ENCODE data around the gene POGLUT2.
"Not testable (repeated sequence)": the region's sequence is repeated elsewhere in the genome, so short reads cannot be mapped to it uniquely, and the experiment has no call there.

The POGLUT2 gene

DNA sequence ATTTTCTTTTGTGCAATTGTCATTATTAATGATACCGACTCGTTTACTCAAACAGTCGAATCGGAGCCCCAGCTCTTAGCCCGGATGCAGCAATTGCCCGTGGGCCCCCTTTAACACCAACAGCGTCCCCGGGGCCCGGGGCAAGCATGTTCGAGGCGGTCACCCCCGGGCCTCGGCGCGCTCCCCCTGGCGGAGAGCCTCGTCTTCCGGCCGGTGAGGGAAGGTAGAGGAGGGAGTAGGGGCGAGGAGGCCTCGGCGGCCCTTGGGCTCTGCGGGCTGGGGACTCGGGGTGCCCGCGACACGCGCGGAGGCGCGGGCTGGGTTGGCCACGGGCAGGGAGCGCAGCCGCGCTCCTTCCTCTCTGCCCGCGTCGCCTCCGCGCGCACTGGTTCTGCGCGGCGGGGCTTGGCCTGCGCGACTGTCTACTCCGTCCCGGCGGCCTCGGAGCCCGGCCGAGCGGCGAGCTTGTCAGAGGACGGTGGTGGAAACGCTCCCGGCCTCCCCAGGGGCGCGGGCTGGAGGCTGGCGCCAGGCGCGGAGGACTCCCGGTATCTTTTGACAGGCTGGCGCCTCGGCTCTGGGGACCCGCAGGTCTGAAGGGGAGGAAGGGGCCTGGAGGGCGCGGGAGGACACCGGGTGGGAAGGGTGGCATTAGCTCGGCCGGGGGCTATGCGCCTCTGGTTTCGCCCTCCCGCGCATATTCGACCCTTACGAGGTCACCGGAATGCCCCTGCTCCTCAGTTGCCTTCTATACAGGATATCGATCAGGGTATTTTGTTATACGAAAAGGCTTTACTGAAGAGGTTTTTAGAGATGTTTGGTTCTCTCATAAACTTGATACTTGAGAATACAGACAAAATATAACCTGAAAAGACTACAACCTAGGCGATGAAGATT lies 1.6 kb upstream of the POGLUT2 start:
- Histone ChIP-seq H3K36me3 (ENCODE audit: control insufficient read depth, low read depth, low read length) (no peaks in the 10 kb centered on the region), H3K27ac (ENCODE audit: low read length) (no peak overlapping the region), H3K9me3 (ENCODE audit: control insufficient read depth, low read depth, low read length) (no peaks in the 10 kb centered on the region), H3K27me3 (ENCODE audit: control insufficient read depth, insufficient read depth, low read length) (peaks cover 28% of the 10 kb centered on the region), H3K4me3 (ENCODE audit: low read length) (peak overlapping the region; percentile 77), H3K4me1 (ENCODE audit: control insufficient read depth, low read depth, low read length) (no peaks in the 10 kb centered on the region), H3K9ac (ENCODE audit: low read length) (peak overlapping the region; percentile 36)

DNA sequence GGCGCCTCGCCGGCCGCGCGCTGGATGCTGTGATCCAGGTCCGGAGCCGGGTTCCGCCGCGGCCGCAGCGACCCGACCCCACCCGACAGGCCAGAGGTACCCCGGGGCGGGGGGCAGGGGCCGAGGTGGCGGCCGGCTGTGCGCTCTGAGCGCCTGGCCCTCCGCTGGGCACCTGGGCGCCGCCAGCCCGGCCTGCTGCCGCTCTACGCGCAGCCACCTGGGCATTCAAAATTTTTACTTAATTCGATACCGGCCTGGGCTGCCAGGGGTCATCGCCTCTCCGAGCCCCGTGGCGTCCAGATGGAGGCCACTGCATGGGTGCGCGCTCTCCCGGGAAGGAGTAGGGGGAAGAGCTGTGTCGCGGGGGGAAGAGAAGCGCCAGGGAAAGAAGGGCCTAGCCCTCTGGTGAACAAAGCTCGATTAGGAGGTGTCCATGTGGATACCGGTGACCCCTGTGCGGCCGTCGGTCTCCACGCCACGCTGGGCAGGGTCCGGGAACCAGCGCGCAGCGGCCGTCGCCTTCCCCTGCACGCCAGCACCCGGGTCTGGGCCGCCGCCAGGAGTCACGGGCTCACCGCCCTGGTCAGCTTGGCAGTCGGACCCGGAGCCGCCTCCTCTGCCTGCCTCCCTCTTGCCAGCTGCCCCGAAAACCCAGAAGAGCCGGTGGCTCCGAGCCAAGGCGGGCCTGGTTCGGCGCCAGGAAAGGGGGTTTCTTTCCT lies 809 bp upstream of the POGLUT2 start:
- peak overlapping the region; percentile 32 for H3K9ac ChIP-seq (ENCODE audit: low read length)
- H3K36me3 ChIP-seq (ENCODE audit: control insufficient read depth, low read depth, low read length) = no peaks in the 10 kb centered on the region
- no peaks in the 10 kb centered on the region for H3K9me3 ChIP-seq (ENCODE audit: control insufficient read depth, low read depth, low read length)
- no peaks in the 10 kb centered on the region for H3K4me1 ChIP-seq (ENCODE audit: control insufficient read depth, low read depth, low read length)
- peaks cover 28% of the 10 kb centered on the region for H3K27me3 ChIP-seq (ENCODE audit: control insufficient read depth, insufficient read depth, low read length)
- no peak overlapping the region for H3K27ac ChIP-seq (ENCODE audit: low read length)
- peak overlapping the region; percentile 77 for H3K4me3 ChIP-seq (ENCODE audit: low read length)

DNA sequence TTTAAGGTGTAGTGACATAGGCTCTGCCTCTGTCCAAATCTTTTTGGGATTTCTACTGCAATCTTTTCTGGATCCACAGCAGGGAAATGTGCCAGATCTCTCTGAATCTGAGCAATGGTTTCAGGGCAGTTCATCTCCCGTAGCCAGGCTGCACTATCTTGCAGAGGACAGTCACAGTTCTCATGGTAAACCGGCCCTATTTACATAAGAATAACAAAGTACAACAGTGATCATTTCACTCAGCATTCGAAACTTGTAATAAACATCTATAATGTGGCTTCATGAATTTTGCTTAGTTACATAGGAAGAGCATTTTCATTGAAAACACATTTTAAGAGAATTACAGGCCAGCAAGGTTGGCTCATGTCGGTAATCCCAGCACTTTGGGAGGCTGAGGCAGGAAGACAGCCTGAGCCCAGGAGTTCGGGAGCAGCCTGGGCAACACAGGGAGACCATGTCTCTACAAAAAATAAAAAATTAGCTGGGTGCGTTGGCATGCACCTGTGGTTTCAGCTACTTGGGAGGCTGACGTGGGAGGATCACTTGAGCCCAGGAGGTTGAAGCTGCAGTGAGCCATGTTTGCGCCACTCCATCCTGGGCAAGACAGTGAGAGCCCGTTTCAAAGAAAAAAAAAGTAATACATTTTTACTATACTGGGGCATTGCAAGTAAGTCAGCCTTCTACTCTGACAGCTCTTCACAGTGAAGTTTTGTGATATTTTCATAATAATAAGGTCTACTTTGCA lies 5.0 kb downstream of the POGLUT2 start:
- H3K27ac ChIP-seq (ENCODE audit: low read length) = no peak overlapping the region
- H3K4me3 ChIP-seq (ENCODE audit: low read length) = no peak overlapping the region
- peaks cover 7% of the 10 kb centered on the region for H3K4me1 ChIP-seq (ENCODE audit: control insufficient read depth, low read depth, low read length)
- peaks cover 11% of the 10 kb centered on the region for H3K27me3 ChIP-seq (ENCODE audit: control insufficient read depth, insufficient read depth, low read length)
- H3K9ac ChIP-seq (ENCODE audit: low read length) = no peak overlapping the region
- no peaks in the 10 kb centered on the region for H3K9me3 ChIP-seq (ENCODE audit: control insufficient read depth, low read depth, low read length)
- H3K36me3 ChIP-seq (ENCODE audit: control insufficient read depth, low read depth, low read length) = peaks cover 20% of the 10 kb centered on the region

DNA sequence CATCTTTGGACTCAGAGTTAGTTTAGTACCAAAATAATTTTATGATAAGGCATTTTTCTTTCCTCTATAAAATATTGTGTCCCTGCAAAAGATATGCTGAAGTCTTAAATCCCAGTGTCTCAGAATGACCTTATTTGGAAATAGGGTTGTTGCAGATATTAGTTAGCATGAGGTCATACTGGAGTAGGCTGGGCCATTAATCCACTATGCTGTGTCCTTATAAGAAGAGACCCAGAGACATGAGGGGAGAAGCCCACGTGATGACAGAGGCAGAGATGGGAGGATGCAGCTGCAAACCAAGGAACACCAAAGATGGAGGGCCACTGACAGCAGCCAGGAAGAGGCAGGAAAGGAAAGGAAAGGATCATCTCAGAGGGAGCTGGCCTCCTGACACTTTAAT lies 6.4 kb downstream of the POGLUT2 start:
- H3K36me3 ChIP-seq (ENCODE audit: control insufficient read depth, low read depth, low read length) = peaks cover 25% of the 10 kb centered on the region
- no peak overlapping the region for H3K9ac ChIP-seq (ENCODE audit: low read length)
- peaks cover 7% of the 10 kb centered on the region for H3K4me1 ChIP-seq (ENCODE audit: control insufficient read depth, low read depth, low read length)
- H3K9me3 ChIP-seq (ENCODE audit: control insufficient read depth, low read depth, low read length) = no peaks in the 10 kb centered on the region
- H3K27me3 ChIP-seq (ENCODE audit: control insufficient read depth, insufficient read depth, low read length) = peaks cover under 1% of the 10 kb centered on the region
- no peak overlapping the region for H3K27ac ChIP-seq (ENCODE audit: low read length)
- no peak overlapping the region for H3K4me3 ChIP-seq (ENCODE audit: low read length)

DNA sequence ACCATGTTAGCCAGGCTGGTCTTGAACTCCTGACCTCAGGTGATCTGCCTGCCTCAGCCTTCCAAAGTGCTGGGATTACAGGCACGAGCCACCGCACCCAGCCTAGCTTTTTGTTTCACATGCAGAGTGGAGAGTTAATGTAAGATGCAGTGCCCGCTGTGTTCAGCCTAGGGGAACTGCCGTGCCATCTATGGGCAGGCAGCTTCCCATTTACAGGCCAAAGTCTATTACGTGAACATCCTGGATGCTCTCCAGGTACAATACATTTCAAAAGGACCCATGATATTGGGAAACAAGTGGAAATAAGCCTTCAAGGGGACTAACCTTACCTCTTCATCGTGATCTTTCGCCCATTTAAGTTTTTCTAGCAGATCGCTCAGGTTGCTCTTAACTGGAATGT lies 10.1 kb downstream of the POGLUT2 start:
- Histone ChIP-seq H3K9ac (ENCODE audit: low read length) (no peak overlapping the region), H3K4me3 (ENCODE audit: low read length) (no peak overlapping the region), H3K27me3 (ENCODE audit: control insufficient read depth, insufficient read depth, low read length) (no peaks in the 10 kb centered on the region), H3K36me3 (ENCODE audit: control insufficient read depth, low read depth, low read length) (peaks cover 31% of the 10 kb centered on the region), H3K4me1 (ENCODE audit: control insufficient read depth, low read depth, low read length) (peaks cover 6% of the 10 kb centered on the region), H3K27ac (ENCODE audit: low read length) (no peak overlapping the region), H3K9me3 (ENCODE audit: control insufficient read depth, low read depth, low read length) (no peaks in the 10 kb centered on the region)

DNA sequence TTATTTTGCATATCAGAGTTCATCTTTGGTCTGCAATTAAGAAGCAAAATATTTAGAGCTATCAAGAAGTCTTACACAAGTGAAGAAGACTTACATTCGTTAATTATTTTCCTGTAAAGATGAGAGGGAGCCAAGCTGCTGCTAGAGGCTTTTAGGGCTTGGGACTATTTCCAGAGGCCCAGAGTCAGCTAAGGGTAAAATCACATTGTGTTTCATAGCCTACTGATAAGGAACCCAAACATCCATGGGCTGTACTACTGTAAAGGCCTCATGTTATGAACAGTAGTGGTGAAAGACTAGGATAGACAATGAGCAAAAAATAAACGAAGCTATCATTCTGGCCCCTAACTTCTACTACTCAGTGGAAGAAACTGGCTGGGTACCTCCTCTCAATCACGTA lies 14.3 kb downstream of the POGLUT2 start:
- Histone ChIP-seq H3K9ac (ENCODE audit: low read length) (no peak overlapping the region), H3K4me3 (ENCODE audit: low read length) (no peak overlapping the region), H3K9me3 (ENCODE audit: control insufficient read depth, low read depth, low read length) (peaks cover 3% of the 10 kb centered on the region), H3K27me3 (ENCODE audit: control insufficient read depth, insufficient read depth, low read length) (no peaks in the 10 kb centered on the region), H3K36me3 (ENCODE audit: control insufficient read depth, low read depth, low read length) (peaks cover 18% of the 10 kb centered on the region), H3K4me1 (ENCODE audit: control insufficient read depth, low read depth, low read length) (no peaks in the 10 kb centered on the region), H3K27ac (ENCODE audit: low read length) (no peak overlapping the region)

DNA sequence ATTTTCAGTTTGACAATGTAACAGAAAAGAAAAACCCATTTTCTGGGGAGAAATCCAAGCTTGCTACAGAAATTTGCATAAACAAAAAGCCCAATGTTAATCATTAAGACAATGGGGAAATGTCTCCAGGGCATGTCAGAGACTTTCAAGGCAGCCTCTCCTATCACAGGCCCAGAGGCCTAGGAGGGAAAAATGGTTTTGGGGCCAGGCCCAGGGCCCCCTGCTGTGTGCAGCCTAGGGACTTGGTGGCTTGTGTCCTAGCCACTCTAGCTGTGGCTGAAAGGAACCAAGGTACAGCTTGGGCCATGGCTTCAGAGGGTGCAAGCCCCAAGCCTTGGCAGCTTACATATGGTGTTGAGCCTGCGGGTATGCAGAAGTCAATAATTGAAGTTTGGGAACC lies 17.2 kb downstream of the POGLUT2 start:
- Histone ChIP-seq H3K9me3 (ENCODE audit: control insufficient read depth, low read depth, low read length) (peaks cover 3% of the 10 kb centered on the region), H3K4me1 (ENCODE audit: control insufficient read depth, low read depth, low read length) (no peaks in the 10 kb centered on the region), H3K9ac (ENCODE audit: low read length) (no peak overlapping the region), H3K4me3 (ENCODE audit: low read length) (no peak overlapping the region), H3K36me3 (ENCODE audit: control insufficient read depth, low read depth, low read length) (peaks cover 6% of the 10 kb centered on the region), H3K27ac (ENCODE audit: low read length) (no peak overlapping the region), H3K27me3 (ENCODE audit: control insufficient read depth, insufficient read depth, low read length) (no peaks in the 10 kb centered on the region)

DNA sequence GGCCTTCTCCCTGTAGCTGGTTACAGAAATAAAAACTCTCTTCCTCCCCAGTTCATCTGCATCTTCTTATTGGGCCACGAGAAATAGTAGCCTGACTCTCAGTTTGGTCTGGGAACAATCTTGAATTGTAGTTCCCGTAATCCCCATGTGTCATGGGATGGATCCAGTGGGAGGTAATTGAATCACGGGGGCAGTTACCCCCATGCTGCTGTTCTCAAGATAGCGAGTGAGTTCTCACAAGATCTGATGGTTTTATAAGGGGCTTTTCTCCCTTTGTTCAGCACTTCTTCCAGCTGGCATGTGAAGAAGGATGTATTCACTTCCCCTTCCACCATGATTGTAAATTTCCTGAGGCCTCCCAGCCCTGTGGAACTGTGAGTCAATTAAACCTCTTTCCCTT lies 18.1 kb downstream of the POGLUT2 start:
- not testable (repeated sequence) for H3K4me1 ChIP-seq (ENCODE audit: control insufficient read depth, low read depth, low read length); H3K4me3 ChIP-seq (ENCODE audit: low read length); H3K9ac ChIP-seq (ENCODE audit: low read length); H3K9me3 ChIP-seq (ENCODE audit: control insufficient read depth, low read depth, low read length); H3K27me3 ChIP-seq (ENCODE audit: control insufficient read depth, insufficient read depth, low read length); H3K27ac ChIP-seq (ENCODE audit: low read length); H3K36me3 ChIP-seq (ENCODE audit: control insufficient read depth, low read depth, low read length)

DNA sequence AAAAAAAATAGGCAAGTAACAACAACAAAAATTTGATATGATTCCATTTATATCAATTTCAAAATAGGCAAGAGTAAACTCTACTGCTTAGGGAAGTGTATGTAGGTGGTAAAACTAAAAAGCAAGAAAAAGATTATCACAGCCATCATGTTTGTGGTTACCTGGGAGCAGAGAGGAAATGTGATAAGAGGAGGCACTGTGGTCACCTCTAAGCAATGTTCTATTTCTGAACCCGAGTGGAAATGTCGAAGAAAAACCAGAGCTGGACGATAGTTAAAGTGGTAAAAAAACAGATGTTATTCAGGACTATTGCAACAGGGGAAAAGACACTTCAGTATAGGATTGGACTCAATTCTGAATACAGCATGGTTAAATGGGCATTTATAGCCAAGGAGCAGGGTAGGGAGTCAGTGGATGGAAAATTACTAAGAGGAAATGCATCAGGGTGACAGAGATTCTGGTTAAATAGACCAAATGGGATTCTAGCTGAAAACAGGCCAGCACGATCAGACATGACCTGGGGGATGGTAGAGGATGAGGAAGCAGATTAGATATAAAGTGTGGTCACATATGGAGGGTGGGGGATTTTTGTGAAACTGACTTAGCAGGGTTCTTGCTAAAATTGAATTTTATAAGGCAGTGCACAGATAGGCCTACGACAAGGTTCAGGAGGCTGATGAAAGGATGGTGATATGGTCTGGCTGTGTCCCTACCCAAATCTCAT lies 19.2 kb downstream of the POGLUT2 start:
- Histone ChIP-seq H3K9me3 (ENCODE audit: control insufficient read depth, low read depth, low read length) (peaks cover 3% of the 10 kb centered on the region), H3K9ac (ENCODE audit: low read length) (no peak overlapping the region), H3K27ac (ENCODE audit: low read length) (no peak overlapping the region), H3K4me3 (ENCODE audit: low read length) (no peak overlapping the region), H3K36me3 (ENCODE audit: control insufficient read depth, low read depth, low read length) (no peaks in the 10 kb centered on the region), H3K27me3 (ENCODE audit: control insufficient read depth, insufficient read depth, low read length) (peaks cover 4% of the 10 kb centered on the region), H3K4me1 (ENCODE audit: control insufficient read depth, low read depth, low read length) (no peaks in the 10 kb centered on the region)

DNA sequence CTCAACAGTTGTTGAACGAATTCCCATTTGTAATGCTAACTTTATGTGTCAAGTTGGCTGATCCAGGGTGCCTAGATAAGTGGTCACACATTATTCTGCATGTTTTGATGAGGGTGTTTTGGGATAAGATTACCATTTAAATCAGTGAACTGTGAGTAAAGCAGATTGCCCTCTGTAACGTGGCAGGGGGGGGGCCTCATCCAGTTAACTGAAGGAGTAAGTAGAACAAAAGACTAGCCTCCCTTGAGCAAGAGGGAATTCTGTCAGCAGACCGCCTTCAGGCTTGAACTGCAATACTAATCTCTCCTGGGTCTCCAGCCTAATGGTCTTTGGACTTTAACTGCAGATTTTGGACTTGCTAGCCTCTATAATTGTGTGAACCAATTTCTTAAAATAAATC lies 21.0 kb downstream of the POGLUT2 start:
- H3K27ac ChIP-seq (ENCODE audit: low read length) = no peak overlapping the region
- H3K27me3 ChIP-seq (ENCODE audit: control insufficient read depth, insufficient read depth, low read length) = peaks cover 16% of the 10 kb centered on the region
- H3K9ac ChIP-seq (ENCODE audit: low read length) = no peak overlapping the region
- H3K4me3 ChIP-seq (ENCODE audit: low read length) = no peak overlapping the region
- peaks cover 3% of the 10 kb centered on the region for H3K9me3 ChIP-seq (ENCODE audit: control insufficient read depth, low read depth, low read length)
- no peaks in the 10 kb centered on the region for H3K4me1 ChIP-seq (ENCODE audit: control insufficient read depth, low read depth, low read length)
- H3K36me3 ChIP-seq (ENCODE audit: control insufficient read depth, low read depth, low read length) = no peaks in the 10 kb centered on the region

DNA sequence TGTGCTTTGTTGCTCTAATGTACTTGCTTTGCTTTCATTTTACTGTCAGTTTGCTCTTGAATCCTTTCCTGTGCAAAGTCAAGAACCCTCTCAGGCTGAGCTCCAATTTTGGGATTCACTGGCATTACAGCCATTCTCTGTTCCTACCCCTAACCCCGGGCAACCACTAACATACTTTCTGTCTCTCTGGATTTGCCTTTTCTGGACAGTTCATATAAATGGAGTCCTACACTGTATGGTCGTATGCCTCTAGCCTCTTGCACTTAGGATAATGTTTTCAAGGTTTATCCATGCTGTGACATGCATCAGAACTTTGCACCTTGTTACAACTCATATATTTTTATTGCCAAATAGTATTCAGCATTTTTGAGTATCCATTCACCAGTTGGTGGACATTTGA lies 22.5 kb downstream of the POGLUT2 start:
- H3K4me1 ChIP-seq (ENCODE audit: control insufficient read depth, low read depth, low read length) = no peaks in the 10 kb centered on the region
- no peaks in the 10 kb centered on the region for H3K9me3 ChIP-seq (ENCODE audit: control insufficient read depth, low read depth, low read length)
- no peaks in the 10 kb centered on the region for H3K36me3 ChIP-seq (ENCODE audit: control insufficient read depth, low read depth, low read length)
- H3K27ac ChIP-seq (ENCODE audit: low read length) = no peak overlapping the region
- H3K4me3 ChIP-seq (ENCODE audit: low read length) = no peak overlapping the region
- H3K27me3 ChIP-seq (ENCODE audit: control insufficient read depth, insufficient read depth, low read length) = peaks cover 23% of the 10 kb centered on the region
- H3K9ac ChIP-seq (ENCODE audit: low read length) = no peak overlapping the region
